WI38 (cell line): Measurements from ENCODE around the gene BPIFB1.

Experiments
- H3K4me3 ChIP-seq: 2 replicates; pipeline ENCODE4 v1.5.1; 2011; ENCODE audit warnings: low read depth, mild to moderate bottlenecking, control low read depth, low read length
- CTCF ChIP-seq: IDR thresholded peaks from 2 replicates; pipeline ENCODE4 v1.5.1; 2012; ENCODE audit warnings: low read depth, mild to moderate bottlenecking, control low read depth, low read length

BPIFB1 gene

GRCh38 chr20:33334111-33334510 lies 51.1 kb downstream of the BPIFB1 start:
- no peak overlapping the region for H3K4me3 ChIP-seq
- TF ChIP-seq CTCF = no peak

- no peak for TF ChIP-seq CTCF
- no peak overlapping the region for H3K4me3 ChIP-seq
These were observed 53.4 kb downstream of the BPIFB1 start for GRCh38 chr20:33336375-33336774.

GRCh38 chr20:33337119-33337518 lies 54.1 kb downstream of the BPIFB1 start:
- TF ChIP-seq CTCF = no peak; the same call in 1 of the 2 replicates
- H3K4me3 ChIP-seq = no peak overlapping the region

GRCh38 chr20:33337531-33338165 lies 54.6 kb downstream of the BPIFB1 start:
- no peak overlapping the region for H3K4me3 ChIP-seq
- TF ChIP-seq CTCF = no peak

GRCh38 chr20:33338467-33339258 lies 55.6 kb downstream of the BPIFB1 start:
- no peak overlapping the region for H3K4me3 ChIP-seq
- TF ChIP-seq CTCF = no peak

GRCh38 chr20:33339515-33340058 lies 56.6 kb downstream of the BPIFB1 start:
- no peak for TF ChIP-seq CTCF
- H3K4me3 ChIP-seq = no peak overlapping the region

- H3K4me3 ChIP-seq = no peak overlapping the region
- TF ChIP-seq CTCF = no peak
These were observed 60.5 kb downstream of the BPIFB1 start for GRCh38 chr20:33343521-33343920.
